ENCODE measurements around the gene TPH1.

GRCh38 chr11:18063125-18063524 is 17.1 kb upstream of the TPH1 start:
- TF ChIP-seq SPI1 (IDR thresholded peaks at IDR 0.05; ENCODE audit: borderline replicate concordance, low read depth), result no peak
- no peak for TF ChIP-seq CTCF (IDR thresholded peaks at IDR 0.05; ENCODE audit: insufficient read depth, low read length)

Measured in HL-60 (cell line).